Stimulated activated CD8-positive, alpha-beta memory T cell treated with anti-CD3 and anti-CD28 coated beads, Interleukin-7, amount 100 ng/mL, for 1 hour (primary cell): ENCODE measurements around the gene KRTAP10-12.

Source experiments
- DNase-seq, 2 donors: peaks; one replicate each; pipeline ENCODE4 v3.0.0-alpha.2; 2020; ENCODE audit warnings: low read depth in 2 of 2

Gene KRTAP10-12

GRCh38 chr21:44697811-44698734 is 1.1 kb downstream of the KRTAP10-12 start:
- DNase-seq = no peak

- no peak for DNase-seq
Observed at GRCh38 chr21:44699502-44700001, 2.6 kb downstream of the KRTAP10-12 start.

DNA sequence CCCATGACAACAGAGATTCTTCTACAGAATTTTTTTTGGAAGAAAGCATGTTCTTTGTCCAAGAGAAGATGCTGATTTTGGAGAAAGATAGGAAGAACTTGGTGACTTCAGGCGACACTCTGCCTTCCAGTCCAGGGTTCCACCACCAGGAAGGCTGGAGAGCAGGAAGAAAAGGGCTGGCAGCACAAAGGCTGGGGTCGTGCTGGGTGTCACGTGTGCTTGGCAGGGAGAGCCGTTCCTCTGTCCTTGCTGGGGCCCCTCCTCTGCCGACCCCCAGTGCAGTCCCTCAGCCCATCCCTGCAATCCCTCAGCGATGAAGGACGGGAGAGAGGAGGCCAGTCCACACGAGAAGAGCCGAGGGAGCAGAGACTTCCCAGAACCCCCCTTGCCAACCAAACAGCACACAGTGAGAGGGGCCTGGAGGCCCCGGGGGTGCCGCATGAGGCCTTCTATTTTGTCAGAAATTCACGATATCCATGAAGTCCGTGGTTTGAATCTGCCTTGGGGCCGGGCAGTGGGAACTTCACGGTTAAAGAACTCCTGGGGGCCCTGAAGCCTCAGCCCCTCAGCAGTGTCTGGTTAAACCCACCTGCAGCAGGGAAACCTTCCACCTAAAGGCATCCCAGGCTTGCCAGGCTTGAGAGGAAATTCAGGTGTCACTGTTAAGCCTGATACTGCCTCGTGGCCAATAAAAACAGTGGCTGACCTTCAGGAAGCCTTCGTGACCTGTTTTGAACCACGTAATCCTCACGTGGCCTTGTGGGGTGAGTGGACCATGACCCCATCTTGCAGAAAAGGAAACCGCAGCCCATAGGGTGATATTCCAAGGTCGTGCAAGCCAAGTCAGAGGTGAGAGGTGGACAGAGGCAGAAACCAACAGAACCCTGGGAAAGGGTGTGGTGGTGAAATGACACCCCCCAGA is 3.4 kb downstream of the KRTAP10-12 start:
- no peak for DNase-seq

DNA sequence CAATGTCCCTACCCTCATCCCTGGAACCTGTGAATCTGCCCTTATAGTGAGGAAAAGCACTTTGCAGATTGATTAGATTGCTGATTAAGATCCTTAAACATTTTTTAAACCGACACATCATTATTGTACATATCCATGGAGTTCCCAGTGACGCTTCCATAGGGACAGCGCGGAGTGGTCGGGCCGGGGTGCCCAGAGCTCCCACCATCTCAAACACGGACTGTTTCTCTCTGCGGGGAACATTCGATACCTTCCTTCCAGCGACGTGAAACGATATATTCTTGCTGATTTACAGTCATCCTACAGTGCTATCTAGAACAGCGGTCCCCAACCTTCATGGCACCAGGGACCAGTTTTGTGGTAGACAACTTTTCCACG is 4.0 kb downstream of the KRTAP10-12 start:
- no peak for DNase-seq

DNA sequence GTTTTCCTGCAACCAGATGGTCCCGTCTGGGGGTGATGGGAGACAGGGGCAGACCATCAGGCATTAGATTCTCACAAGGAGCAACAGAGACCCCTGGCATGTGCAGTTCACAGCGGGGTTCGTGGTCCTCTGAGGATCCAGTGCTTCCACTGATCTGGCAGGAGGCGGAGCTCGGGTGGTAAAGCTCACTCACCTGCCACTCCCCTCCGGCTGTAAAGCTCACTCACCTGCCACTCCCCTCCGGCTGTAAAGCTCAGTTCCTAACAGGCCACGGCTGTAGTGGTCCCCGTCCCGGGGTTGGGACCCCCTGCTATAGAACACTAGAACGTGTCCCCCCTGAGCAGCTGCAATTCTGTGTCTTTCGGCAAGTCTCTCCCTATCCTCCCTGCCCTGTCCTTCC is 4.6 kb downstream of the KRTAP10-12 start:
- DNase-seq = no peak

GRCh38 chr21:44702111-44702972 is 5.4 kb downstream of the KRTAP10-12 start:
- no peak for DNase-seq

DNA sequence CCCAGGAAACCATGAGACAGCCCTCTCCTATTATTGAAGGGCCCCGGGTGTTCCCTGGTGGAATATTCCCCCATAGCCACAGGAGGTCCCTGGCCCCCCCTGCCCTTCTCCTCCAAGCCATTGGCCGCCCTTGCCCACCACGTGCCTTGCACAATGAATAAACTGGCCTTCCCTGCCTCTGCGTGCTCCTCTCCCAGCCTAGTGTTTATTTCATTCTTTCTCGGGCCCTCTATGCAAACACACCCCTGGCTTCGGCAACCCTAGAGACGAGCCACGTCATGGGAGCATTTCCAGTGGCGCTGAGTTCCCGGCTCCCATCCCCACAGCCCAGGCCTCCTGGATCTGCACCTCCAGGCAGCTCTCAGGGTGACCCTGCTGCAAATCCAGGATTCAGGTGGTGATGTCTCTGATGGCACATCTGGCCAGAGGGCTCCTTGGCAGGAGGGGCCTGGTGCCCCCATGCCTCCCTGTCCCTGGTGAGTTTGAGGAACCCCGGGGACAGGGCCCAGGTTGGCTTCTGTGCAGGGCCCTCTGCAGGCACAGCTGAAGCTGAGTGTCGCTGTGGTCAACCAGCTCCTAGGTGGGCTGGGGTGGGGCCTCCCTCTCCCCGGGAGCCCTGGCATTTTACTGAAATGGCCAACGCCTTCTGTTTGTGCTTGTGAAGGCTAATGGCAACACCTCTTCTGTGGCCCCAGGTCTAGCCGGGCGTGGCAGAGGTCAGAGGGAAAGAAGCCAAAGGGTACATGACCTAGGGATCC is 6.2 kb downstream of the KRTAP10-12 start:
- DNase-seq = no peak

DNA sequence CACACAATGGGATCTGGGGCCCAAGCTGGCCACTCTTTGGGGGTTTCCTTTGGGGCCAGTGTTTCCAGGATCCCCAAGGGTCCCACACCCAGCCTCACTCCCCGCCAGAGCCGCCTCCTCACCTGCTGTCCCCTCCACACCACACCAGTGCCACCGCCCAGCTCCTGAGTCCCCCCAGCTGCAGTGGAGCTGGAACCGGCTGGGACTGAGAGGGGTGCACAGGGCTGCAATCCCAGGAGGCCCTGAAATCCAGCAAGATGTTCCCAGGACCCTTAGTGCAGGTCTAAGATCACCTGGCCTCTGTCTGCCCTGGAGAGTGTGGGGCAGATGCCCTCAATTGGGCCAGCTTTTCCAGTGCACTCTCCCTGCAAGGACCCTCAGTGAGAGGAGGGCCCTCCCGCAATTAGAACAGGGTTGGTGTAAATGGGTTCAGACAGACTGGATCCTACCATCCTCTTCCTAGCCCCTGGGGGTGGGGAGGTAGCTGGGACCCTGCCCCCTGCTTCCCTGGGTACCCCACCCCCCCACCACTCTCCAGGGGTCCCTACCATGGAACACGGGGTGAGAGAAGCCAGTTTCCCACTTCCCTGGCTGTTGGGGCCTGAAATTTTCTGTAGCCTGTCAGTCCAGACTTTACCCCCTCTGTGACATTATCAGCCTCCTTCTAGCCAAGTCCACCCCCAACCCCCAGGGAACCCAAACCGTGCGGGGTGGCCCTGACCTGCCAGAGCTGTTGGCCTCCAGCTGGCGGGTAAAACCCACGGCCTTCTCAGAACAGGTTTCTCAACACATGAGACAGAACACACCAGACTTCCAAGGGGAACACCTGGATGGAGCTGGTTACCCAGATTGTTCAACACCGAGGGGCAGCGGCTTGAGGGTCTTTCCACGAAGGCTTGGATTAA is 7.0 kb downstream of the KRTAP10-12 start:
- DNase-seq = no peak

GRCh38 chr21:44704636-44705001 is 7.6 kb downstream of the KRTAP10-12 start:
- no peak for DNase-seq

- DNase-seq = no peak
Observed at GRCh38 chr21:44706026-44706705, 9.2 kb downstream of the KRTAP10-12 start.

- DNase-seq = no peak
Observed at GRCh38 chr21:44706706-44707581, 10.0 kb downstream of the KRTAP10-12 start.

DNA sequence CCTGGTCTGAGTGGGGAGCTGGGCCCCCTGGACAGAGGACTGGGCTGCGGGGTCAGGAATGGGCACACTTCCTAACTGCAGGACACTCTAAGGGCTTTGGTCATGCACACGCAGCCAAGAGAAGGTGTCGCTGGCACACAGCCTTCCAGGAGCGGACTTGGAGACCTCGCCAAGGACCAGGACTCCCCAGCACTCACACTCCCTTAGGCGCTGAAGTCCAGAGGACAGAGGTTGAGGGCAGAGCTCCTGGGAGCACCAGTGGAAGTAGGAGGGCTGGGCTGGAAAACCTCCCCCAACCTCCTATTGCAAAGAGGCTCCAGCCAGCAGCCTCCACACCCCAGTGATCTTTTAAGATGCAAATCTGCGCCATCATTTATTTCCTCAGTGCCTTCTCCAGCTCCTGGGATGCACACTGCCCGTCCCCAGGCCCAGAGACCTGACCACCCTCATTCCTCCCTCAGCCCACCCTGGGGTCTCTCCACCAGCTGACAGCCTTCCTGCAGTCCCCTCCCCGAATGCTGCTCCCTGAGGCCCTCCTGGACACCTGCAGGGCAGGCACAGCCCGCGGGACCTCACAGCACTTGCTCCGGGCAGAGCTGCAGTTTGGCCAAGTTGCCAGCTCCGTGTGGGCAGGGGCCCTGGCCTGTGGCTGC is 11.4 kb downstream of the KRTAP10-12 start:
- DNase-seq = no peak

GRCh38 chr21:44708866-44709425 is 12.0 kb downstream of the KRTAP10-12 start:
- no peak for DNase-seq

DNA sequence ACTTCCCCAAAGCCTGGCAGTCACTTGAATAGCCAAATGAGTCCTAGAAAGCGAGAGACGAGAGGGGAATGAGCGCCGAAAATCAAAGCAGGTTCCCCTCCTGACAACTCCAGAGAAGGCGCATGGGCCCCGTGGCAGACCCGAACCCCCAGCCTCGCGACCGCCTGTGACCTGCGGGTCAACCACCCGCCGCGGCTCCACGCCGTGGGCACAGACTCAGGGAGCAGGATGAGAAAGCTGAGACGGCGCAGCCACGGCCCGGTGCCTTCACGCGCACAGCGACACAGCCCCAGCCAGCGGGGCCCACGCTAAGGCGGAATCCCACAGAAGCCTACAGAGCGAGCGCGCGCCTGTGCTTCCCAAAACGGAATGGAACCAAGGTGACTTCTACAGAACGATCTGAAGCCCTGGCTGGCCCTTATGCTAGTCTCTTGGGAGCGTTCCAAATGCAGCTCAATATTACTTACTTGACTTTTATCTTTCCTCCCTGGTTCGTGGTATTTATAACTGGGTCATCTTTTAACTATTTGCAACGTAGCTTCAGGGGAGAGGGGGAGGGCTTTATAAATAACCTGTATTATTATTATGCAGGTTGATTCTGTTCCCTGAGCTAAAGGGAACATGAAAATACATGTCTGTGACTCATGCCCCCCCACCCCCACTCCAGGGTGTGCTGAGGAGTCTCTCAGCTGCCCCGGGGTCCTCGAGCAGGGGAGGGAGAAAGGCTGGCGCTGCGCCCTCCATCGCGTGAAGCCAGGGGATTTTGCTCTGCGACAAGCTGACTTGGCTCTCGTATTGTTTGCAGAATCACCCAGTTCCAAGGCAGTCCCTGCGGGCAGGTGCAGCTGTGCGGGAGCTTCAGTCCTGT is 12.7 kb downstream of the KRTAP10-12 start:
- no peak for DNase-seq

DNA sequence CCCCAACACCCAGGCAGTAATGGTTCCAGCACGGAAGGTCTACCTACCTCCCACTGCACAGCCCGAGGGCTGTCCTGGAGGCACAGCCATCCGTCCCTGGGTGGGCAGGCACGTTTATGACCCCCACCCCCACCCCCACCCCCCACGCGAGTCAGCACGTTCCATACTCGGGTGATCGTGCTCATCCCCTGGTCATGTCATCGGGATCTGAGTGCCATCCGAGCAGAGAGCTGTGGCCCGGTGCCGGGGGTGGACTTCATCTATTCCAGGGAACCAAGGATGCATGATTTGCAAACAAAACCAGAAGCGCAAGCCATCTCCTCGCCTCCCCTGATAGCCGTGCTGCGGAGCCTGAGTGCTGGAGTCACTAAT is 13.3 kb downstream of the KRTAP10-12 start:
- no peak for DNase-seq

DNA sequence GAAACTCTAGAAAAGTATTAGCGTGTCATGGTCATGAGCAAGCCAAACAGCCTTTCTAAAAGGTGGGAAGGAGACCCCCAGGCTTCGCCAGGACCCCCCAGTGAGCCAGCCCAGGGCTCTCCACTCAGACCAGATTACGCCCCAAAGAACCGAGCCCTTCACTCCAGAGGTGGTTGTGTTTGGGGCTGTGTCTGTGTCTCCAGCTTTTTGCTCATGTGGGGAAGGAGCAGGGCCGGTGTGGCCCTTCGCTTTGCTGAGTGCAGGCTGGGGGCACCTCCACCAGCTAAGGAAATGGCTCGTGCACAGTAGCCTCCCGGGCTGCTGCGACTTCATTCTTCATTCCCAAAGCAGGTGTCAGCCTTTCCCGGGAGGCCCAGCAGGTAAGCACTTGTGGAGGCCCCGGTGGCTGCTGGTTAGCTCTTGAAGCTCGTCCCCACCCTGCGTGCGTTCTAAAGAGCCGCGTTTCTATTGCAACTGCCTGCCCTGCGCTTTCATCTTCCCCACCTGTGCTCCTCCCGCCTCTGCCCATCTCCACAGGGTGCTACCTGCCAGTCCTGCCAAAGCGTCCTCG is 13.9 kb downstream of the KRTAP10-12 start:
- no peak for DNase-seq
